Transverse colon (tissue), 4 donors: ENCODE data around the gene PIK3CB.

Source experiments
- CTCF ChIP-seq, 5 experiments: fragments of 200-600 bp in 3 of 5; fragments of 450-650 bp in 2 of 5; sonication (generic) in 3 of 5; IDR thresholded peaks; 1 replicate in 2 of 5; 2 replicates in 3 of 5; pipeline ENCODE4 v1.5.1; 2016 to 2017; ENCODE audit warnings: antibody characterized with exemption in 5 of 5, inconsistent platforms in 3 of 5, mild to moderate bottlenecking in 2 of 5, moderate library complexity in 1 of 5
- EP300 ChIP-seq: sonication (generic); formaldehyde crosslinking; IDR thresholded peaks from one replicate; pipeline ENCODE4 v1.6.1; 2017; ENCODE audit warnings: antibody characterized with exemption, low read depth
- POLR2A ChIP-seq: fragments of 450-650 bp; IDR thresholded peaks from one replicate; pipeline ENCODE4 v1.6.1; 2016; ENCODE audit warnings: antibody characterized with exemption, mild to moderate bottlenecking, moderate library complexity
- POLR2AphosphoS5 ChIP-seq, 3 donors: sonication (generic); formaldehyde crosslinking; IDR thresholded peaks; one replicate each; pipeline ENCODE4 v1.6.1; 2016; ENCODE audit warnings: antibody characterized with exemption in 3 of 3

GRCh38 chr3:138615462-138615861, 219.3 kb downstream of the PIK3CB start:
- no peak for TF ChIP-seq CTCF (IDR thresholded peaks at IDR 0.05)
- TF ChIP-seq POLR2AphosphoS5 (IDR thresholded peaks at IDR 0.05) = no peak
- TF ChIP-seq POLR2A = no peak
- no peak for TF ChIP-seq EP300
